Astrocyte of the spinal cord (primary cell): Measurements from ENCODE around the gene COL1A1.

Source experiments
- DNase-seq: peaks from one replicate; pipeline ENCODE4 v3.0.0; 2011; ENCODE audit warnings: low read depth, low spot score
- H3K4me3 ChIP-seq: 2 replicates; pipeline ENCODE4 v1.5.1; 2011; ENCODE audit warnings: low read depth, mild to moderate bottlenecking, low read length, moderate library complexity
- CTCF ChIP-seq: IDR thresholded peaks from 2 replicates; pipeline ENCODE4 v1.5.1; 2012; ENCODE audit warnings: low read depth, mild to moderate bottlenecking, low read length, inconsistent platforms
- in situ Hi-C: cut with HindIII; loops from 2 replicates; pipeline ENCODE4 v1.10.0; 2017; ENCODE audit warnings: low sequenced_read_pairs

COL1A1 gene

DNA sequence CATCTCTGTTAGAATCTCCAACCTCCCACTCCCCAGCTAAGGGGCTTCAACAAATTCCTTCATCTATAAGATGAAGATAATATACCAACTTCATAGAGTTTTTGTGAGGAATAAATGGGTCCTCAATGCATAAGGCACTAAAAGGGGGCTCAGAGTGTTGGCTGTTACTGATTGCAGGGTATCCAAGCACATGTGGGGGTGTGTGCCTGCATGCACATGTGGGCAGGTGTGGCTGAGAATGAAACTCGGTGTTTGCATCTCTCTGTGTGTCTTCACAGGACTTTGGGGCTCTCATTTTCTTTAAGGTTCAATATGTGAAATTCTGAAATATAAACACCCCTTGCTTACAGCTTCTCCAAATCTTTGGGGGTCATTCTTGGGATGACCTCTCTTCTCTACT lies 46.8 kb downstream of the COL1A1 start:
- TF ChIP-seq CTCF = no peak
- no peak for DNase-seq
- H3K4me3 ChIP-seq = no peak overlapping the region
- in situ Hi-C loops = no loop called here

DNA sequence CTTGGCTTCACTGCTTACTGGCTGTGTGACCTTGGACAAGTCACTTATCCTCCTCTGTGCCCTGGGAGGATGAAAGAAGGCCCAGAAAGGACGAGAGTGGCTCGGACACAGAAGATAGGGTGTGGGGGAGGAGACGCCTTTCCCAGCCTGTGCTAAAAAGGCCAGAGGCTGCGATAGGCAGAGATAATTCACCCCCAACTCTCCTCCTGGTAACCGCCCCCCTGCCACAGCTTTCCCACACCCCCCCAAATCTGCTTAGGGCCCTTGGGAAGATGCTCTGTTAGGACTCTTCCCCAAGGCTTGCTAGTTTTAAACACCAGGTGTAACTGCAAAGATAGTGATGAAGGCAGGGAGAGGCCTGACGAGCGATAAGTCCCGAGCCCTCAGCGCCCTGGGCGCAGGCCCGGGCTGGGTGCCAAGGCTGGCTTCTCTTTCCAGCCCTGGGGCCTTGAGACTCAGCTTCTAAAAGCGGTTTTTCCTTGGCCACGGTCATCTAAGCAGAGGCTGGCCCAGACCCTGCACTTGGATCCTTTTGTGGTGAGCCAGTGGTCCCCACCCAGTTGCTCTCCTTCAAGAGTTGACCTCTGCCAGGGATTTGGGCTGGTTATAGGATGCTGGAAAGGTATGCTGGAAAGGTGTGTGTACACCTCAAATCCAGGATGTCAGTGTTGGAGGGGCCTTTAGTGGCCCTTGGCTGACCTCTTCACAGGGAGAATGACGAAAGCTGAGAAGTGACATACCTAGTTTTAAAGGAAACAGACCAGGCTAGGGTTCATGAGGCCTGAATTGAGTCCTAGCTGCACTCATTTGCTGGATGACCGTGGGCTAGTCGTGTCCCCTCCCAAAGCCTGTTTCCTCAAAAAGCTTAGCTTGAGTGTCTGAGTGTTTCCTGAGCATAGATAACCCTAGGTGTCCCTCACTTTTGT lies 47.5 kb downstream of the COL1A1 start:
- no peak for DNase-seq
- in situ Hi-C loops = no loop called here
- no peak for TF ChIP-seq CTCF
- no peak overlapping the region for H3K4me3 ChIP-seq

- TF ChIP-seq CTCF = no peak
- in situ Hi-C loops = no loop called here
- no peak for DNase-seq
- H3K4me3 ChIP-seq = no peak overlapping the region
Measured at GRCh38 chr17:50152736-50153135, 48.7 kb downstream of the COL1A1 start.

DNA sequence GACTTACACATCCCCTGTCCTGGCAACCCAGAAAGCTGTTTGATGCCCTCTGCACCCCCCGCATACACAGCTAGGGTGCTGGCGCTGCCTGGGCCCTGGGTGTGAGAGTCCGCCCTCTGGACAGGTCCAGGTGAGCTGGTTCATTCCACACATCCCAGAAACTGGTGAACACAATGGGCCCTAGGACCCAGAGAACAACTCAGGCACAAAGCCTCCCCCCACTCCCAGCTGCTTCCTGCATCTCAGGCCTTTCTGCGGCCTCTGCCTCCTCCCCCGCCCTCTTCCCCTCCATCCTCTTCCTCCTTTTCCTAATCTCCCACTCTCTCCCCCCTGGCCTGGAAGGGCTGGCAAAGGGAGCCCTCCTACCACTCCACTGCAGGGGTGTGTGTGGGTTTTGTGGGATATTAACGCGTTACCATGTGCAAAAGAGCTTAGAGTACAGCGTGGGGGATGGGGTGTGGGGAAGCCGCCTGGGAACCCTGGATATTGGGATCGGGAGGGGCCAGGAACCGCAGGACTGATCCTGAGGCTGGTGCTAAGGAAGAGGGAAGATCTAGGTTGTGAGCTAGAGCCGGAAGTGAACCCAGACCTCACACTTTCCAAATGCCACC lies 49.4 kb downstream of the COL1A1 start:
- in situ Hi-C loops = no loop called here
- no peak for TF ChIP-seq CTCF
- peak overlapping the region; percentile 82 for H3K4me3 ChIP-seq
- peak; percentile 86 for DNase-seq

DNA sequence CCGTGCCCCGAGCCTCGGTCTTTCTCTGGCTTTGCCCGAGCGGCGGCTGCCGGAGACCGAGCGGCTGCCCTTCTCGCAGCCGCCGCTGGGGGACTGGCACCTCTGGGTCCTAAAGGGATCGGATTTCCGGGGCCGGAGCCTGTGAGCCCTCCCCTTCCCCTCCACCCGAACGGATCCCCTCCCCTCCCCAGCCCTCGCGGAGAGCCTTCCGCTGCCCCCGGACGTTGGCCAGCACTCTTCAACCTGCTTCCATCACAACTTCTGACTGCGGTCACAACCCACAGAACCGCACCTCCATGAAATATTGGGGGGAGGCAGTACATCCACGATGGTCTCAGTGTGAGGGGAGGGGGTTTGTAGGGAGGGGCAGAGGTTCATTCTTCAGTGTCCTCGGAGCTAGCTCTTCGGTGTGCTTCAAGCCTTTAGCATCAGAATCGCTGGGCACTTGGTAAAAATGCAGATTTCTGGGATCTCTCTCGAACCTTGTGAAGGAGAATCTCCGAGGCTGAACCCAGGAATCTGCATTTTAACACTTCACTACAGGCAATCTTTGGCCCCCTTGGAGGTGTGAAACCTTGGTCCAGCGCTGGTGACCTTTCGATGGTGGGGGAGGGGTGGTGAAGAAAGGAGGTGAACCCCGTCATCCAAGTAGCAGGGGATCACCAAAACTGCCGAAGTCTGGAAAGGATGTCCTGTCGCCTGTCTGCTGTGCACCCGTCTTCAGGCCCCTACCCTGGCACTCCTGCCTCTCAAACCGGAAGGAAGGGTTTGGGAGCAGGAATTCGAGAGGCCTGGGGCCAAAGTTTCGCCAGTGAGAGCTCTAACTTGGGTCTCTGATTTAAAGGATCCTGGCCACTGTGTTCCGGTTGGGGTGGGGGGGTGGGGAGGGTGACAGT lies 50.1 kb downstream of the COL1A1 start:
- H3K4me3 ChIP-seq = peak overlapping the region; percentile 82
- peak; percentile 71 for TF ChIP-seq CTCF
- in situ Hi-C loops = no loop called here
- DNase-seq = peak; percentile 93

GRCh38 chr17:50150354-50151040 lies 50.9 kb downstream of the COL1A1 start, which contains the start of gene PPP1R9B:
Gene PPP1R9B, minus strand, starts transcription at chr17:50150677. Its CDS starts 164 bp downstream, at chr17:50150513.
- H3K4me3 ChIP-seq = peak within 1 kb of the TSS; percentile 82
- in situ Hi-C loops = no loop called here
- DNase-seq = no peak
- TF ChIP-seq CTCF = no peak
